GM19099 (cell line): Measurements from ENCODE around the gene IGFBP4.

Experiments
- POLR2A ChIP-seq: IDR thresholded peaks from 3 replicates; pipeline ENCODE4 v1.6.1; 2011; ENCODE audit warnings: low read depth; ENCODE audit not compliant: insufficient read length; ENCODE audit errors: extremely low read depth

IGFBP4 gene

DNA sequence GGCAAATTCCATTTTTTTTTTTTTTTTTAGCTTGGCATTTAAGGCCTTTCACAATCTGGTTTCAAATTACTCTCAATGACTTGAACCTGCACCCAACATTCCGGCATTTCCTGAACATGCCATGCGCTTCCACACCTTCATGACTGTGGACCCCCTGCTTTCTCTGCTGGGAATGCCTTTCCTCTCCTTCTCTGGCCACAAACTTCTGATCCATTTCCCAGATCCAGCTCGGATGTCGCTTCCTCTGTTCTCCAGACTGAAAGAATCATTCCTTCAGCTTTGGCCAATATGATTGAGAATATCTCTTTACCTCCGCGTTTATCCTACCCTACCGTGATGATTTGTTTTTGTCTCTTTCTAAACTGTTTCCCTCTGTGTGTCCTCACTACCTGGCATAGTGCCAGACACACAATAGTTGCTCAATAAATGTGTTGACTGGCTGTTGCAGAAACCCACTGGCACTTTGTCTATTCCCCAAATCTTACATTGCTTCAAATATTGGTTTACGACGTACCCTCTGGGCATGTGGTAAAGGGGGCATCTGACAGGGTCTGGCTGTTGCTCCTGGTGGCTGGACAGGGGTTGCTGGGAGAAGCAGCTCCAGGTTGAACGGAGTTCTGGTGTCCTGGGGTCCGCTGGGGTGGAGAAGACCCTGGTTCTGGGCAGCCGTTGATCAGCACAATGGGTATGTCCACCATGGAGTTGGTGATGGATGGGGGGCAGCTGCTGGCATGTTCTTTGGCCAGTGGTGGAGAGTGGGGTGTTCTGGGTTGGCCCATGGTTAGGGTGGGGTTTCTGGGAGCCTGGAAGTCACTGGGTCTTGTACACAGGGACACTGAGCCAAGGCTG lies 43.5 kb downstream of the IGFBP4 start:
- TF ChIP-seq POLR2A: no peak

DNA sequence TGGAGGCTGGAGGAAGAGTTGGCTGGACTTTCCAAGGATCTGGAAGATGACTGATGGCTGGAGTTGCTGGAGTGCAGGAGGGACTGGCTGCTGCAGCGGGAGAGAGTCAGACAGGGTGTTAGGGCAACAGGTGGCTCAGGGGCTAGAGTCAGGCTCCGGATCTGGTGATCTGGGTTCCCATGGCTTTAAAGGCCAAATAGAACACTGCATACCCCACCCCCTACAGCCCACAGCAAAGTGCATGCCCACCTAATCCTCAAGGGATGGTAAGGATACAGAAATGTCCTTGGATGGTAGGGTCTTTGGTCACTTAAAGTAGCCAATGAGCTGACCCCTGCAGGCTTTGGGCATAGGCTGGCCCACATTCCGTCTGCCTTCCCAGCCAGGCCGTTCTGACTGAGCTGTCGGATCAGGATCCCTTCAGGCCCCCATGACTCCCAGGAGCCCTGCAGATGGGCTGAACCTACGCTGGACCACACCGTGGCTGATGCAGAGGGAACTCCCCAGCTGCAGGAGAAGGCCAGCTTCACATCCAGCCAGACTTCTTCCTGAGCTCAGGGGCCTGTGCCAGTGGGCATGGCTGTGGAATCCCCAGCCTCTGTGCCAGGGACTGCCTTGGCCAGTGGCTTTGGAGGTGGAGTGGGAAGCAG lies 44.2 kb downstream of the IGFBP4 start:
- no peak for TF ChIP-seq POLR2A

DNA sequence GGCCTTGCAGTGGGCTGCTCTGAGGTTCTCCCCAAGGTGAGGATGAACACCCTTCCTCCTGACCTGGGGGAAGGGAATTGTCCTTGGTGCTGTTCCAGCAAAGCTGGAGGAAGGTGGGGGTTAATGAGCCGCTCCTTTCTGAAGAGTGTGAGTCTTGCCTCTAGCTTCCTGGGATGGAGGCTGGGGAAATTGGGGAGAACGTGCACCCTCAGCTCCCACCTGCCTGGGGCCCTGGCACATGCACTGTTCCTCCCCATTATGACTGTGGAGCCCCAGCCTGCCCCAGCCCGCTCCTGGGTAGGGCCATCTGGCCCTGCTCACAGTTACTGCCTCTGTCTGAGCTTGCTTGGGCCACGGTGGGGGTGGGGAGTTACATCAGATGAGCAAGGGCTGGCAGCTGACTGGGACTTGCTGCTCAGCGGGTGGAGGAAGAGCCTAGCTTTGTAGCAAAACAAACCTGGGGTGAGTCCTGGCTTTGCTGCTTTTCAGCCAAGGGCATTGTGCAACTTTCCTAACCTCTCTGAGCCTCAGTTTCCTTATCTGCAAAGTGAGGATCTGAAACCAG lies 47.1 kb downstream of the IGFBP4 start:
- TF ChIP-seq POLR2A: no peak

DNA sequence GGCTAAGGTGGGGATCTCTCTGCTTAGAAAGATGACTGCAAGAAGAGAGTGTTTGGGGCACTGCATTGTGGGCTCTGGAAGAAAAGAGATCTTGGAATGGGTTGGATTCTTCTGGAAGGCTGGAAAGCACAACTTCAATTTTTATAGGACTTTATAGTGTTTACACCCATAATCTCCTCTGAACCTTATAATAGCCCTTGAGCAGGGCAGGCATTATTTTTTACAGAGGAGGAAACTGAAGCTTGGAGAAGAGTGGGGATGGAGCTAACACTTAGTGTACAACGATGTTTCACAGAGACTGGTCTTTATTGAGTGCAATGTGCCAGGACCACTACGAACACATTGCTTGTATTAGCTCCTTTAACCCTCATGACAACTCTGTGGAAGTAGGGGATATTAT lies 47.7 kb downstream of the IGFBP4 start:
- TF ChIP-seq POLR2A: no peak

GRCh38 chr17:40491486-40491885 lies 48.2 kb downstream of the IGFBP4 start:
- no peak for TF ChIP-seq POLR2A

- no peak for TF ChIP-seq POLR2A
Measured at GRCh38 chr17:40493697-40494096, 50.4 kb downstream of the IGFBP4 start.

DNA sequence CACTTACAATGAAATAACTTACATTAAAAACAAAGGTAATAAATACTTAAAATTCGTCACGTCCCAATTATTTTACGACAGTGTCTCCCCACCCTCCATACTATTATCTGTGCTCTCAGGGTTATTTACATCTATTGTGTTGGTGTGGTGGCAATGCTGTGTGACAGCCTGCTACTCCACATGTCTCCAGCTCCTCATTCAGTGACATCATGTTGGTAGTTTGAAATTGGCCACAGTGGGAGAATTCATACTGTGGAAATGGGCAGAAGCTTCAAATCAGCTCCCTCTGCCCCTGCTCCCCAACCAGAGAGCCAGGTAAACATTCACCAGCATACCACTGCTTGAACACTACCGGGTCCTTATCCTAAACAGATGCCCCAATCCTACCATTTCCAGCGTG lies 51.9 kb downstream of the IGFBP4 start:
- no peak for TF ChIP-seq POLR2A

GRCh38 chr17:40496170-40496569 lies 52.9 kb downstream of the IGFBP4 start:
- TF ChIP-seq POLR2A: no peak

DNA sequence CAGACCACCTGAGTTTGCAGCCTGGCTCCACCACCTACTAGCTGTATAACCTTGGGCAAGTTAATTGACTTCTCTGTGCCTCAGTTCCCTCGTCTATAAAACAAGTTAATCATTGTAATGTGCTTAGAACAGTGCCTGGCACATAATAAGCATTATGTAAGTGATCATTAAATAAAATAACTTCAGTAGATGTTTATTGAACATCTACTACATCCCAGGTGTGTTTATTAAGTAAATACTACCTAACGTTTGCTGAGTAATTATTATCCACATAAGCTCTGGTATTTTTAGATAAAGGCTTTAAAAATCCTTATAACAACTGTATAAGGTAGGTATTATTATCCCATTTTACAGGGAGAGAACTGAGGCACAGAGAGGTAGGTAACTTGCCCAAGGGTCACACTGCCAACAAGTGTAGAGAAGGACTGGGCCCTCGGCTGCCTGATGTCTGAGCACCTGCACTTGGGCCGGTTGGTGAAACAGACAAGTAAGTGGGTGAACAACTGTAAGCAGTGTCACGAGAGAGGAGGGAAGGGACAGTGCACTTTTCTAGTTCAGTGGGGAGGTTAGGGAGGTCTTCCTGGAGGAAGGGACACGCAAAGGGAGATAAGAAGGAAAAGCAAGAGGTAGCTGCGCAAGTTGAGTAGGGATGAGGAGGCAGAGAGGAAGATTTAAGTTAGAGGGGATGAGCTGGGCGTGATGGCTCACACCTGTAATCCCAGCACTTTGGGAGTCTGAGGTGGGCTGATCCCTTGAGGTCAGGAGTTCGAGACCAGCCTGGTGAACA lies 53.6 kb downstream of the IGFBP4 start:
- TF ChIP-seq POLR2A: no peak

GRCh38 chr17:40497695-40498094 lies 54.4 kb downstream of the IGFBP4 start:
- no peak for TF ChIP-seq POLR2A

DNA sequence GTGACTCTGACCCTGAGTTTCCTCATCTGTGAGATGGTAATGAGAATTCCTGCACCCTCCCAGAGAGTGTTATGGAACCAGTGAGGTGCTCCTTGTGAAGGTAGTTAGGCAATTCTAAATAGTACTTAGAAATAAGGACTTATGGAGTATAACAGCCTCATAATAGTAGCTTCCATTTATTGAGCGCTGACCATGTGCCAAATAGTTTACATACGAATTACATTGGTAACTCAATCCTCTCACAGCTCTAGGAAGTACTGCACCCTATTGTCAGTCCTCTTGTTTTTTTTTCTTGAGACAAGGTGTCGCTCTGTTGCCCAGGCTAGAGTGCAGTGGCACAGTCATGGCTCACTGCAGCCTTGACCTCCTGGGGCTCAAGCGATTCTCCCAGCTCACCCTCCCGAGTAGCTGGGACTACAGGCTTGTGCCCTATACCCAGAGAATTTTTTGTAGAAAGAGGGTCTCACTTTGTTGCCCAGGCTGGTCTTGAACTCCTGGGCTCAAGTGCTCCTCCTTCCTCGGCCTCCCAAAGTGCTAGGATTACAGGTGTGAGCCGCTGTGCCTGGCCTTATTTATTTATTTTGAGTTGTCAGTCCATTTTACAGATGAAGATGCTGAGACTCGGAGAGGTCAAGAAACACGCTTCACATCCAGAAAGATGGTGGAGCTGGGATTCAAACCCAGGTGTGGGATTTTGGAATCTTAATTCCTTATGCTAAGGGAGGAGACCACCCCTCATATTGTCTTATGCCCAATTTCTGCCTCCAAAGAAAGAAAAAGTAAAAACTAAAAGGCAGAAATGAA lies 55.2 kb downstream of the IGFBP4 start:
- TF ChIP-seq POLR2A: no peak

- no peak for TF ChIP-seq POLR2A
Measured at GRCh38 chr17:40499551-40500189, 56.4 kb downstream of the IGFBP4 start.

DNA sequence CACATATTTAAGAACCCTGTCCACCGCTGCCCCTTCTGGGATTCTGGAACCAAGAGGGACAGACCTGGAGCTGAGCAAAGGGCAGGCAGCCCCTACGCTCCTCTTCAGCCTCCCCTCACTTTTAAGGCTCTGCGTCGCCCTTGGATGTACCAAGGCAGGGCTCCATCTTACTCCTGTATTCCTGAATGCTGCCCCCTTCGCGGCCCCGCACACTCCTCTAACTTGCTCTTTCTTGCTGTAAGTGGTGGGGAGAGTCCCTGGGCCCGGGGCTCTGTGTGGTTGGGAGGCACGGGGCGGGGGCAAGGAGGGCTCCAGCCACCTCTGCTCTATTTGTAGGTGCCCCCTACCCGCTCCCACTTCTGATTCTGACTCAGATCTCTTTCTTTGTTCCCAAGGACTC lies 56.9 kb downstream of the IGFBP4 start:
- no peak for TF ChIP-seq POLR2A

DNA sequence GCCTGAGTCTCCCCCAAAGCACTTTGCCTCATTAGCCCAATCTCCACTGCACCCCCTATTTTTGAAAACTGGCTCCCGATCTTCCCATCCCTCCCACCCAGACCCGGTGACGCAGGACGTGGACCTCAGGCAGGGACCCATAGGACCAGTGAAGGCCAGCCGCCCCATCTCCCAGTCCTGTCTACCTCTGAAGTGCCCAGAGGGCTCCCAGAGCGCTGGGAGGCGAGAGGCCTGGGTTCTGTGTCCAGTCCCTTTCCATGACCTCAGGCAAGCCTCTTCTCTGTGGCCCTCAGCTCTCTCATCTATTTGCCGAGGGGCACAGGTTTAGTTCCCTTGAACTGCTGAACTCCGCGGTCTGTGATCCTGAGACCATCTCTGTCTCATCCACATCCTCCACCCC lies 57.5 kb downstream of the IGFBP4 start:
- no peak for TF ChIP-seq POLR2A
